HG02610 (cell line): ENCODE measurements around the gene ATG7.

ENCODE experiments used
- ATAC-seq: cut with Tn5 transposase; IDR thresholded peaks from one replicate; pipeline ENCODE4 v1.9.1; 2021; ENCODE audit warnings: mild to moderate bottlenecking, moderate library complexity; ENCODE audit not compliant: unreplicated experiment

Gene ATG7

GRCh38 chr3:11290743-11291680 is 18.8 kb downstream of the ATG7 start:
- peak; percentile 52 for ATAC-seq

DNA sequence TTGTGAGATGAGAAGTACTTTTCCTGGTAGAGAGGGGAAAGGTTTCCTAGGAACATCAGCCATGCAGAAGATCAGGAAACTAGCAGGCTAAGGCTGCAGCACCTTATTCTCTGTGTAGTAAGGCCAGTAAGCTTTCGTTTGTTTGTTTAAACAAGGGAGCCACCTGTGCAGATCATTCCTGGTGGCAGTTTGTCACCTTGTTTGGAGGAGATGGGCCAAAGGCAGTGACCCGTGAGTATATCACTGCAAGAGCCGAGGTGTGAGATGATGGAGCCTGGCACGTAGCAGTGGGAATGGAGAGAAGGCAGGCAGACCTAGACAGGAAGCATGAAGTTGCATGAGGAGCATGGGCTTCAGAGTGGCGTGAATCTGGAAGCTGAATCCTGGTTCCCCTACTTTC is 19.6 kb downstream of the ATG7 start:
- no peak for ATAC-seq

DNA sequence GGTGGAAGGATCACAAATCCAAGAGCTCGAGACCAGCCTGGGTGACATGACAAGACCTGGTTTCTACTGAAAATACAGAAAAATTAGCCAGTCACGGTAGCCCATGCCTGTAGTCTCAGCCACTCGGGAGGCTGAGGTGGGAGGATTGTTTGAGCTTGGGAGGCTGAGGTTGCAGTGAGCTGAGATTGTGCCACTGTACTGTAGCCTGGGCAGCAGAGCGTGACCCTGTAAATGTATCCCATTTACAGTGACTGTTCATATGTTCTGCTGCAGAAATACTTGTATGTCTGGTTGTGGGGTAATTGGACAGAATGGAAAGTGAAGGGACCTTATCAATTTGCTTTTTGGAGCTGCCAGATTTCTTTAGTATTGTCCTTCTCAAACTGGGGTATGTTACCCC is 24.9 kb downstream of the ATG7 start:
- no peak for ATAC-seq

- peak; percentile 95 for ATAC-seq
Observed at GRCh38 chr3:11300970-11301369, 28.8 kb downstream of the ATG7 start.

GRCh38 chr3:11302444-11302843 is 30.2 kb downstream of the ATG7 start:
- no peak for ATAC-seq

DNA sequence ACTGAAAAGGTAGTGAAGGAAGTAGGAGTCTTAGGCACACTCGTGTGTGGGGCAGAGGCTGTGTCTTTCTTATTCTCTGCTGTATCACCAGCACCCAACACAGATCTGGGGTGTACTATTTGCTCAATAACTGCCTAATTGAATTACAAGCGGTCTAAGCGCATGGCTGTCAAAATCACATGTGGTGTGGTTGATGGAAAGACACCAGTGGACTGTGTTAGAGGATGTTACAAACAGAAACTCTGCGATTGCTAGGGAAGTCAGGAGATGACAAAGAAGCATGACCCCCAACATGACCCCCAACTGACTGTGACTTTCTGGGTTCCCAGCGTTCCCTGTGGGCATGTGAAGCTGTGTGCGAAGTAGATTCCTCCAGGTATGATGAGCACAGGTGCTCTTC is 32.0 kb downstream of the ATG7 start:
- no peak for ATAC-seq

GRCh38 chr3:11305509-11305908 is 33.3 kb downstream of the ATG7 start:
- ATAC-seq, result no peak

DNA sequence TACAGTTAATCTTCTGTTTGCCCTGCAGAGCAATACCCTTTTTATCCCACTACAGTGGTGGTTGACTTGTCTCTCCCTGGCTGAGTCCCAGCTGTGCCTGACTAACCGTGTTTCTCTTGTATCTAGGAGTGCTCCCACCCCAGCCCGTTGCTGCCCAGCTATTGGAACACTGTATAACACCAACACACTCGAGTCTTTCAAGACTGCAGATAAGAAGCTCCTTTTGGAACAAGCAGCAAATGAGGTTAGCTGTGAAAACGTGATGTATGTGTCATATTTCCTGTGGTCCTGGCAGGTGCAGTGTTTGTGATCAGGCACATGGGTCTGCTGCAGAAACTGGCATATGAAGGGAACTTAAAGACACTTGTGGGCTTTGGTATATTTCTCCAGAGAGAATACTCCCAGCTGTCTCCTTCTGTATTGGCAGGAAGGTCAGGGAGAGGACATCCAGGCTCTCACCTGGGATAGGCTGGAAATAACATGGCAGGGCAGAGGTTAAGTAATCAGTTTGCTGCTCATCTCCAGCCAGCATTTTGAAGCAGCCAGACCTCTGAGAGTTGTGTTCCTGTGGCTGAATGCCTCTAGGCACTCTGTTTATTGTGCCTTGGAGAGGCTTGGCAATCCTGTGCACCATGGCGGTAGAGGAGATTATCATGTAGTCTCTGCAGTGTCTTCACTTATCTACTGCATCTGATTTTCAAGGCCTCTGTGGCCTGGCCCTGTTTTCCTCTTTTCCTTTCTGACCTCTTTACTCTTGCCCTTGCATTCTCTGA is 34.8 kb downstream of the ATG7 start:
- peak; percentile 69 for ATAC-seq

GRCh38 chr3:11307830-11308432 is 35.7 kb downstream of the ATG7 start:
- no peak for ATAC-seq

DNA sequence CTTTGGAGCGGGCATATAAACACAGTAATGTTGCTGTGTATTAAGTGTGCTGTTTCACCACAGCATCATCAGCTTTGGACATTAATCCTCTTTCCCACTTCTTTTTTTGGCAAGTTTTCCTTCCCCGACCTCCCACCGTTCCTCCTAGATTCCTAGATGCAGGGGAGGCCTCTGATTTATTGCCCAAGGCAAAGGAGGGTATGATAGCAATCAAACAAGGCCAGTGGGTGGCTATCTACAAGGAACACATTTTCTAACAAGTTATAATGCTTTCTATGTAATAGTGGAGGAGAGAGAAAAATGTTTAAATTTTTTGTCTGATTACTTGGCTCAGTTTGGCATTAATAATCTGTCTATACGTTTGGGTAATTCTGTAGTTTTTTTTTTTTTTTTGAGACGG is 38.1 kb downstream of the ATG7 start:
- no peak for ATAC-seq

DNA sequence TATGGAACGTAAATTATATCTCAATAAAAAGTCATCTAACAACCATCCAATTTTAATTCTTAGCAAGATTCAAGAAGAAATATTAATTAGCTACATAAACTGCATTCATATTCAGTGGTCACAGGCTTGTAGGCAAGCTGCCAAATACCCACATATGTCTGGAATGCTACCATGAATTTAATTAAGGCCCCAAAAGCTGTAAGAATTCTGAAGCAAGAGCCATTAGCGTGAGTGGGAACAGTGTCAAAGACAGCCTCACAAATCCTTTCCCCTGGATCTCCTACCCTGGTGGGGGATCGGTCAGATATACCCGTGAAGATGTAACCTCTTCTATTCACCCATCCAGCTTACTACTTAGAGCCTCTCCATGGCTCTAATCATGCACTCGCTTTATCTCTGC is 40.0 kb downstream of the ATG7 start:
- ATAC-seq, result no peak

- ATAC-seq, result no peak
Observed at GRCh38 chr3:11317300-11317699, 45.1 kb downstream of the ATG7 start.

DNA sequence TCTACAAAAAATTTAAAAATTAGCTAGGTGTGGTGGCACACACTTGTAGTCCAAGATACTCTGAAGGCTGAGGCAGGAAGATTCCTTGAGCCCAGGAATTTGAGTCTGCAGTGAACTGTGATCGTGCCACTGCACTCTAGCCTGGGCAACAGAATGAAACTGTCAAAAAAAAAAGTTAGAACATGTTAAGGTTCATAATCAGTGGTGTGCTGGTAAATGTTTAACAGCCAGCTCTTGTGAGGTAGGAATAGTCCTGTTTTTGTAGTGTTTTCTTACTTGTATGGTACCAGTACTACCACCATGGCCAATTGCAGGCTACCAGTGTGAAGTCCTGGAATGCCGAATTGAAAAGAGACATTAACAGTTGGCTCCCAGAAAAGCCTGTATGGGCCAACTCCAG is 50.7 kb downstream of the ATG7 start:
- ATAC-seq, result no peak

GRCh38 chr3:11323813-11324212 is 51.6 kb downstream of the ATG7 start:
- ATAC-seq, result no peak

- ATAC-seq, result no peak
Observed at GRCh38 chr3:11327619-11328018, 55.4 kb downstream of the ATG7 start.

- ATAC-seq, result no peak
Observed at GRCh38 chr3:11328196-11328945, 56.2 kb downstream of the ATG7 start.

- ATAC-seq, result no peak
Observed at GRCh38 chr3:11329777-11330176, 57.6 kb downstream of the ATG7 start.

DNA sequence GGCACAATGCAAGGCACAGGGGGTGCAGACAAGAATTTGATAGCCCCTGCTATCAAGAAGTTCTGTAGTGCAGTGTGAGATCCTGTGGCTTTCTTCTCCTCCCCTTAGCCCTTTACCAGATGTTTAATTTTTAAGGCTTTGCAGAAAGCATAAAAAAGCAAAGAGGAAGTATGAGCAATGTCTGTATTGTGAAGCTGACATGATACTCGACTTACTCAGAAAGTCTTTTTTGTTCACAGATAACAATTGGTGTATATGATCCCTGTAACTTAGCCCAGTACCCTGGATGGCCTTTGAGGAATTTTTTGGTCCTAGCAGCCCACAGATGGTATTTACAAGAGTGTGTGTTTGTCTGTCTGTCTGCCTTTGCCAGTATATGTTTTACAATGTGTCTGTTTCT is 58.9 kb downstream of the ATG7 start:
- ATAC-seq, result no peak

DNA sequence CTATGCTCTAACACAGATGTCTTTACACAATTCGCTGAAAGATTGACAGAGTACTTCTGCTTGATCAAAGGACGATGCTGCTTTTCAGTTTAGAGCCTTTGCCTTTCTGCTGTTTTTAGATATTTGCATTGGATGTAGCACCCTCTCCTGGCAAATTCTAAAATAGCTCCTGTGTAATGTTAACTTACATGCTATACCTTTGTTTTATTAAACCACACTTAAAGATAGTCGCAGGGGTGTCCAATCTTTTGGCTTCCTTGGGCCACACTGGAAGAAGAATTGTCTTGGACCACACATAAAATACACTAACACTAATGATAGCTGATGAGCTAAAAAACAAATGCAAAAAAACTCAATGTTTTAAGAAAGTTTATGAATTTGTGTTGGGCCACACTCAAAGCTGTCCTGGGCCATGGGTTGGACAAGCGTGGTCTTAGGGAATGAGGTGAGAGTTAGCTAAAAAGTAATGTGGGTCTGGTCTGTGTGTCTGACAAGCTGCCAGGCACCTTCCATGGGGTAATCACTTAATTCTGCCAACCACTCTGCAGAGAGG is 62.9 kb downstream of the ATG7 start:
- no peak for ATAC-seq

GRCh38 chr3:11339541-11339940 is 67.3 kb downstream of the ATG7 start:
- no peak for ATAC-seq

DNA sequence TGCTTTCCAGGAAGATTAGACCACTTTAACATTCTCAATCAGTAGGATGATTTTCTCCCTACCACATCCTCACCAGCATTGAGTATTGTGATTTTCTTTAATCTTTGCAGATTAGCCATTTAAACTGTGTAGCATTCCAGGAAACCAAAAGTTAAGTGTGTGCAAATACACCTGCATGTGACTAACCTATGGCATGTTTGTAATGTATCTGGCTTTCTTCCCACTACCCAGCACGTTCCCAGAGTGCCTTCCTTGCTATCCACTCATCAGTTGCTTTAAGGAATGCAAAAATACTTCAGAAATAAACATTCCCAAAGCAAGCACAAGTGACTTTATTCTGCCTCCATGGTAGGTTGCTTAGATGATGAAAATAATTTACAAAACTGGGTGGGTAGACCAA is 74.2 kb downstream of the ATG7 start:
- no peak for ATAC-seq
